ENCODE measurements around the gene TMPRSS6. TPM values are rescaled to one million over a fixed set of nuclear protein-coding genes. Genes with fewer than 3 reads are reported as not detected.

Gene TMPRSS6
- total and polyA plus RNA-seq, 8 donors, result 0.45 to 1.5 (median 0.64) TPM; not detected in 1

DNA sequence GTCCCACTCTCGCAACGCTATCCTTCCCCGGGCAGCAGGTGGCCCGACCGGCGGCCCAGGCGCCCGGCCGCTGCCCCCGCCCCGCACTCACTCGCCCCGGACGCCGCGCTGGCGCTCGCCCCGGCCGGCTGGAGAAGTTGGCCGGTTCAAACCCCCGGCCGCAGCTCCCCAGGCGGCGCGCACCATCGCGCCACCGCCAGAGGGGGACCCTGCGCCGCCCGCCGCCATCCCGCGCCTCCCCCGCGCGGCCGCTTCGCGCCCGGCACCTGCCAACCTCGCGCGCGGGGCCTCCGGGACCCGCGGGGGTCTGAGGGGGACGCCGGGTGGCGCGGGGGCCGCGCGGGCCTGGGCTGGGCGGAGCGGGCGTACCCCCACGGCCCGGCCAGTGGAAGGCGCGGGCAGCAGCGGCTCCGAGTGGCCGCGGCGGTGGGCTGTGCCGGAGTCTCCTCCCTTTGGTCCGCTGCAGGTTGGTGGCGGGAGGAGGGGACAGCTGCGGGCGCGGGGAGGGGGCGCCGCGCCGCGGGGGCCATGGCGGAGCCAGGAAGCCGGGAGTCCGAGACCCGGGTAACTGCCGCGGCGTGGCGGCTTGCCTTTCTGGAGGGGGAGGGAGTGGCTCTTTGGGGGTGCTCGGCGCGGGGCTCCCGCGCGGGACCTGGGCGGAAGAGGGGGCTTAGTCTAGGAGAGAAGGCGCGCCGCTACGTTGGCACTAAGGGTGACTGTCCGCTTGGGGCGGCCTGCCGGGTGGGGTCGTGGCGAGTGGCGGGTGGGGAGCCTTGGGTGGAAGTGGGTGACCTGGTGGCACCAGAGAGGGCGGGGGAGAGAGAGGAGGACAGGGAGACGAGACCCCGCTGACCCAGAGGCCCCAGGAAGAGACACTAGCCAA, 90.0 kb downstream of the TMPRSS6 start, which contains the start of the genes MPST and TST:
Gene MPST (plus strand): TSS at position 434 of the 883 bp plus-strand sequence. CDS start 95 bp downstream, at position 529.
Gene TST (minus strand): TSS at position 139 of the 883 bp plus-strand sequence. CDS start 715 bp downstream, outside the sequence.
- H3K4me1 ChIP-seq, result peaks cover 16 to 59% of the 10 kb centered on the region in 2 donors
- ATAC-seq, result peak; percentile 88
- no peaks in the 10 kb centered on the region for H3K9me3 ChIP-seq
- intact Hi-C loops (cut with DNase I), result no loop called here
- no peaks in the 10 kb centered on the region for H3K27me3 ChIP-seq
- TF ChIP-seq, protein P1, sequence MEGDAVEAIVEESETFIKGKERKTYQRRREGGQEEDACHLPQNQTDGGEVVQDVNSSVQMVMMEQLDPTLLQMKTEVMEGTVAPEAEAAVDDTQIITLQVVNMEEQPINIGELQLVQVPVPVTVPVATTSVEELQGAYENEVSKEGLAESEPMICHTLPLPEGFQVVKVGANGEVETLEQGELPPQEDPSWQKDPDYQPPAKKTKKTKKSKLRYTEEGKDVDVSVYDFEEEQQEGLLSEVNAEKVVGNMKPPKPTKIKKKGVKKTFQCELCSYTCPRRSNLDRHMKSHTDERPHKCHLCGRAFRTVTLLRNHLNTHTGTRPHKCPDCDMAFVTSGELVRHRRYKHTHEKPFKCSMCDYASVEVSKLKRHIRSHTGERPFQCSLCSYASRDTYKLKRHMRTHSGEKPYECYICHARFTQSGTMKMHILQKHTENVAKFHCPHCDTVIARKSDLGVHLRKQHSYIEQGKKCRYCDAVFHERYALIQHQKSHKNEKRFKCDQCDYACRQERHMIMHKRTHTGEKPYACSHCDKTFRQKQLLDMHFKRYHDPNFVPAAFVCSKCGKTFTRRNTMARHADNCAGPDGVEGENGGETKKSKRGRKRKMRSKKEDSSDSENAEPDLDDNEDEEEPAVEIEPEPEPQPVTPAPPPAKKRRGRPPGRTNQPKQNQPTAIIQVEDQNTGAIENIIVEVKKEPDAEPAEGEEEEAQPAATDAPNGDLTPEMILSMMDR (IDR thresholded peaks at IDR 0.05), result peak in 1 of 2 donors; percentile 10
- DNase-seq, result peak; percentile 78 to 95 (median 84)
- peaks cover 0 to 16% of the 10 kb centered on the region in 2 donors for H3K36me3 ChIP-seq
- H3K27ac ChIP-seq, result peak within 1 kb of the TSS; percentile 83 to 85
- peak within 1 kb of the TSS; percentile 82 to 91 for H3K4me3 ChIP-seq

DNA sequence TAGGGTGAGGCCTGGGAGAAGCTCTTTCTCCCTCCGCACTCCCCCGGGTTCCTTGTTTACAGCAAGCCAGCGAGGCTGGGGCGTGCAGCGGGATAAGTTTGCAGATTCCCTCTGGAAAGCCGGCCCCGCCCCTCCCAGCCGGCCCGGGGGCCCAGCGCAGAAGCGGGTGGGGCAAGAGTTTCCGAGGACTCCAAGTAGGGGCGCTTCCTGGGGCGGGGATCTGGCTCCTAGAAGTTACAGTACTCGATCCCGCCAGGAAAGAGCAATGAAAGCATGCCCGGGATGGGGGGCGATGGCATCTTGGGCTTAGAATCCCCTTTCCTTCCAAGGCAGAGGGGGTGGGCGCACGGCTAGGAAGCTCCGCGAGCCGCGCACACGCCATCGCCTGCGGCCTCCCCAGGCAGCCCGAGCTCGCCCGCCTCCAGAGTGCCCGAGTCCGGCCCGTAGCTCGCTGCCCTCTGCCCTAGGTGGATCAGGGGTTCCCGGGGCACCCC, 90.7 kb downstream of the TMPRSS6 start:
- H3K4me3 ChIP-seq, result peak overlapping the region; percentile 82 to 91
- DNase-seq, result peak in 3 of 4 donors; percentile 67 to 89 (median 72)
- H3K36me3 ChIP-seq, result peaks cover 0 to 10% of the 10 kb centered on the region in 2 donors
- intact Hi-C loops (cut with DNase I), result no loop called here
- H3K9me3 ChIP-seq, result no peaks in the 10 kb centered on the region
- peaks cover 16 to 59% of the 10 kb centered on the region in 2 donors for H3K4me1 ChIP-seq
- H3K27ac ChIP-seq, result peak overlapping the region; percentile 83 to 85
- ATAC-seq, result peak; percentile 58
- TF ChIP-seq, protein P1 (IDR thresholded peaks at IDR 0.05), result peak in 1 of 2 donors; percentile 3
- no peaks in the 10 kb centered on the region for H3K27me3 ChIP-seq

DNA sequence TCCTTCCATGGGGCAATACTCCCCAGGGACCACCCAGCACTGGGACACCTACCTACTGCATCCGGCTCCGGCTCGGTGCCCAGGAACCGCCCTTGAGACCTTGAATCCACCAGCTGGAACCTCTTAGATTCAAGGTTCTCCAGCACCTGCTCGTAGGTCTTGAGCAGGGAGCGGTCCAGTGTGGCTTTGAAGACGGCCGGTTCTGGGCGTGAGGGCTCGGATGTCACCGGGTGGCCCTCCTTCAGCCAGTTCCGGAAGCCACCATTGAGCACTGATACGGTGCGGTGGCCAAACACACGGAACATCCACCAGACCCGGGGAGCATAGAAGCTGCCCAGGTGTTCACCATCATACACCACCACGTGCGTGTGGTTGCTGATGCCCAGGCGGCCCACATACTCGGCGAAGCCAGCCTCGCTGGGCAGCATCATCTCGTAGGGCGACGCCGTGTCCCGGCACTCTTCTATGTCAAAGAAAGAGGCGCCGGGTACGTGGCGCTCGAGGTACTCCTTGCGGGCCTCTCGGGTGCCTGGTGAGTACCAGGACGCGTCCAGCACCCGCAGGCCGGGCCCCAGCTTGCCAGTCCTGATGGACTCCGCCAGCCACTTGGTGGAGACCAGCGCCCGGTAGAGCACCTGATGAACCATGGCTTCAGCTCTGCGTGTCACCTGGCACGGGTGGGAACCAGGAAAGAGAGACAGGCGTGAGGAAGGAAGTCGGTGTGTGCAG, 91.3 kb downstream of the TMPRSS6 start:
- intact Hi-C loops (cut with DNase I), result no loop called here
- DNase-seq, result no peak
- peaks cover 16 to 65% of the 10 kb centered on the region in 2 donors for H3K4me1 ChIP-seq
- H3K27ac ChIP-seq, result peak overlapping the region; percentile 83 to 85
- no peaks in the 10 kb centered on the region for H3K27me3 ChIP-seq
- ATAC-seq, result no peak
- peaks cover 0 to 10% of the 10 kb centered on the region in 2 donors for H3K36me3 ChIP-seq
- no peaks in the 10 kb centered on the region for H3K9me3 ChIP-seq
- peak overlapping the region; percentile 82 to 91 for H3K4me3 ChIP-seq
- TF ChIP-seq, protein P1 (IDR thresholded peaks at IDR 0.05), result no peak

DNA sequence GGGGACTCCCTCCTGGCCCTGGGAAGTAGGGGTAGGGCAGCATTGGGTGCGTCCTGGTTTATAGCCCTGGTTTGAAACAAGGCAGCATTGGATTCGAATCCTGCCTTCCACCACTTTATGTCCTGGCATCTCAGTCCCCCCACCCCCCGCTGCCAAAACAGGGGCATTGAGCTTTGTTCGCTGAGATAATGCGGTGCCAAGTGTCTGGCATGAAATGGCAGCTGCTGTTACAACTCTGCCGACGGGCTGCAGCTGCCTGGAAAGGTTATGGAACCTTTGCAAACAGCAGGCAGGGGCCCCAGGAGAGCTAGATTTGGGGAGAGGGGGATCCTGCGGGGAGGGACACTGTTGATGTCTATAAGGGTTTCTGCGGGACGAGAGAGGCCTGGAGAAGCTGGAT, 92.2 kb downstream of the TMPRSS6 start:
- Histone ChIP-seq H3K36me3 (peaks cover 0 to 10% of the 10 kb centered on the region in 2 donors), H3K9me3 (no peaks in the 10 kb centered on the region), H3K4me1 (peaks cover 16 to 63% of the 10 kb centered on the region in 2 donors), H3K4me3 (peak overlapping the region in 1 of 2 donors; percentile 82), H3K27me3 (no peaks in the 10 kb centered on the region), H3K27ac (no peak overlapping the region)
- intact Hi-C loops (cut with DNase I), result no loop called here
- ATAC-seq, result no peak
- no peak for DNase-seq
- TF ChIP-seq, protein P1 (IDR thresholded peaks at IDR 0.05), result no peak
